Activated naive CD4-positive, alpha-beta T cell treated with anti-CD3 and anti-CD28 coated beads, Interleukin-2, amount 50 U/mL, for 24 hours (primary cell): ENCODE measurements around the gene ST7.
A peak's percentile ranks its signal among the peaks of the same experiment; 100 is the strongest.

Experiments
- H3K27ac Mint-ChIP-seq: one replicate; pipeline ENCODE4 v1.8.0; 2021; ENCODE audit warnings: mild to moderate bottlenecking, mixed read lengths
- H3K27me3 Mint-ChIP-seq: one replicate; pipeline ENCODE4 v1.8.0; 2021; ENCODE audit warnings: mixed read lengths
- H3K36me3 Mint-ChIP-seq: one replicate; pipeline ENCODE4 v1.8.0; 2021; ENCODE audit warnings: mixed read lengths
- H3K4me1 Mint-ChIP-seq: one replicate; pipeline ENCODE4 v1.8.0; 2021; ENCODE audit warnings: mixed read lengths
- H3K4me3 Mint-ChIP-seq: one replicate; pipeline ENCODE4 v1.8.0; 2021; ENCODE audit warnings: mild to moderate bottlenecking, mixed read lengths
- H3K9me3 Mint-ChIP-seq: one replicate; pipeline ENCODE4 v1.8.0; 2021; ENCODE audit warnings: mixed read lengths

Gene ST7

DNA sequence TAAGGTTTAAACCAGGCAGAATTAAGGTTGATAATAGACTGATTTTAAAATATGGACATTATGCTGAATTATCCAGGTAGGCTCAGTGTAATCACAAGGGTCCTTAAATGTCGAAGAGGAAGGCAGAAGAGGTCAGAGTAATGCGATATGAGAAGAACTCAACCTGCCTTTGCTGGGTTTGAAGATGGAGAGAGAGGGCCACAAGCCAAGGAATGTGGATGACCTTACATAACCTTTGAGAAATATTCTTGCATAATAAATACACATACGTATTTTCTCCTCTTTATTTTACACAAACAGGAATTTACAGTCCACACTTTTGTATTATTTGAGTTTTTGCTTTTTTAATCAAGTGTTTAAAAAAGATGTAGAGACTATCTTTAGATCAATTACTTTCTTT lies 88.5 kb downstream of the ST7 start:
- Mint-ChIP-seq H3K27ac (no peak overlapping the region), H3K27me3 (no peaks in the 10 kb centered on the region), H3K4me1 (peaks cover 3% of the 10 kb centered on the region), H3K9me3 (no peaks in the 10 kb centered on the region), H3K36me3 (no peaks in the 10 kb centered on the region), H3K4me3 (no peak overlapping the region)

DNA sequence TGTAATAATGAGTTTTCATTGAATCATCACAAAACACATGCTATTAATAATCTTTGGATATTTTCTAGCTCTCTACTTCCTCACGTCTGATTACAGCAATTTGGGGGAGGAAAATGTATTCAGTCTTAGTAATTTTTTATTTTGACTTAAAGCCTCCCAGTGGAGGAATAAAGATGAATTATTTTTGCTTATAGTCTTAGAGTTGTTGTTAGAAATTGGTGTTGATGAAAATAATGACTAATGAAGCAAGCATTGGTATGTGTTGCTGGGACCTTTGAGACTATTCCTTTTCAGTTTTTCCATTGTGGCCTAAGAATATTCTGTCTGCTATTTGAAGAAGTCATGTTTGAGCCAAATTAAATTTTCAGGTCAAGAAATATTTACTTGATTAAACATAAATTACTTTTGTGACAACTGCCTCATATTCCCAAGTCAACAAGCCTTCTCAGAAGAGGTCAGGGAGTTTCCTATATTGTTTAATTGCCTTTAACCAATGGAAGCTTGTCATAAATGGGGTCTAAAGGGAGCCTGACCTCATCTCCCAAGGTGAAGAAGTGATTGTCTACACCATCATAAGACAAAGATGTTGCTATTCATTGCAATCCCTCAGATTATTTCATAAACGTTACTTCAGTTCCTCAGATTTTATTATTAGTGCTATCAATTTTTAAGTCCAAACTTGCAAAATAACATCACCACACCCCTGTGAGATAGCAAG lies 90.0 kb downstream of the ST7 start:
- H3K4me3 Mint-ChIP-seq: no peak overlapping the region
- no peaks in the 10 kb centered on the region for H3K36me3 Mint-ChIP-seq
- no peak overlapping the region for H3K27ac Mint-ChIP-seq
- H3K9me3 Mint-ChIP-seq: no peaks in the 10 kb centered on the region
- H3K27me3 Mint-ChIP-seq: no peaks in the 10 kb centered on the region
- peaks cover 8% of the 10 kb centered on the region for H3K4me1 Mint-ChIP-seq

DNA sequence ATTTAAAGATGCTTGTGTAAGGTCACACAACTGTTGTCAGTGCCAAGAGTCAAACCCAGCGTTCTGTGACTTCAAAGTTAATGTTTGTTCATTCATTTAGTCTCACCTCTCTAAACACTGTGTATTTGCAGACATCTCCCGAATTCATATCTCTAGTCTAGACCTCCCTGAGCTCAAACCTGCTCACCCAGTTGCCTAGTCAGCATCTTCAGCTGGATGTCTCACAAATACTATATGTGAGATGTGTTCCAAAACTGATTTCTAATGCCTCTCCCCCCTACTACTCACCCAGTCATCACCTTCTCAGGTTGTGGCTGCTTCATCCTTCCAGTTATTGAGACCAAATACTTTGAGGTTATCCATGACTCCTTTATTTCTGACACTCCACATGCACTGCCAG lies 91.4 kb downstream of the ST7 start:
- no peaks in the 10 kb centered on the region for H3K9me3 Mint-ChIP-seq
- H3K27ac Mint-ChIP-seq: no peak overlapping the region
- H3K4me1 Mint-ChIP-seq: peaks cover 22% of the 10 kb centered on the region
- no peaks in the 10 kb centered on the region for H3K36me3 Mint-ChIP-seq
- H3K4me3 Mint-ChIP-seq: no peak overlapping the region
- H3K27me3 Mint-ChIP-seq: no peaks in the 10 kb centered on the region

DNA sequence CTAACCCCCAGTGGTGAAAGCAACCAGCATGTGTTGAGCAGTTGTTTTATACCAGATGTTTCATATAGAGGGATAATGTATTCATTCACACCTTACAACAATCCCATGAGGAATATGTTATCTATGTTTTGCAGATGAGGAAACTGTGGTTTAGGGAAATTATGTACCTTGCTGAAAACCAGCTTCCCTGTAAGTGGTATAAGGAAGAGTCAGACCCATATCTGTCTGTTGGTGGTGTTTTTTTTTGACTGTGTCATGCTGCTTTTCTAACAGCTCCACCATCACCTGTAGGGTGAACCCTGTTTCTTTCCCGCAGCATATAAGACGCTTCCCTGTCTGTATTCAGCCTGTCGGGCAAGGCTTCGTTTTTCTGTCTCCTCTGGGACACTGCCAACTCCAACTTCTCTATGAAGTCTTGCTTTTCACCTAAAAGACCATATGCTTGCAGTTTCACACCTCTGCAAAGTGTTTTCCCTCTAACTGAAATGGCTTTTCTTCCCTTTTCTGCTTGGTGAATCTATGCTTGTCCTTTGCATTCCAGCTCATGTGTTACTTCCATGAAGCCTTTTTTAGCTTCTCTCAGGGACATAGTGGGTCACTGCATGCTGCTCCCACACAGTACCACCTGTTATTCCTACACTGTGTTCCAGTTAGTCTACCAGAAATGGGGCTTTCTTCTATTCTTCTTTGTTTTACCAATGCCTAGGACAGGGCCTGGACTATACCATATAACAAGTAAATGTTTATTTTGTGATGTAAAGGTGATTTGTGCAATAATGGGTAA lies 92.8 kb downstream of the ST7 start:
- H3K4me3 Mint-ChIP-seq: no peak overlapping the region
- no peaks in the 10 kb centered on the region for H3K27me3 Mint-ChIP-seq
- no peak overlapping the region for H3K27ac Mint-ChIP-seq
- no peaks in the 10 kb centered on the region for H3K9me3 Mint-ChIP-seq
- H3K4me1 Mint-ChIP-seq: peaks cover 25% of the 10 kb centered on the region
- no peaks in the 10 kb centered on the region for H3K36me3 Mint-ChIP-seq

DNA sequence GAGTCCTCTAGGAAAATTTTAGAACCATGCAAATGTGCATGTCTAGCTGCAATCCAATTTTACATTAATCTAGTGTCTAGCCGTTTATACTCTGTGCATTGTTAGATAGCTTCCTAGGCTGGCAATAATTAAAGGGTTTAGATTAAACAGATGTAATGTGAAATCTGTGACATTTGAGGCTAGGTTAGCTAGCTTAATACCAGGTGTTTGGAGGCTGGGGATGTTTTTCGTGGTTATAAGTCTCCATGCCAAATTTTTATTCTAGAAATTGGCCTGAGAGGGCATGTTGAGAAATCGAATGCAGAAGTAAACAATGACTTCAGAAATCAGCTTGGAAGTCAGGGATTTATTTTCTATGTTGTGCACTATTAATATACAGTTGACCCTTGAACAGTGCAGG lies 94.2 kb downstream of the ST7 start:
- Mint-ChIP-seq H3K4me3 (no peak overlapping the region), H3K27me3 (no peaks in the 10 kb centered on the region), H3K4me1 (peaks cover 37% of the 10 kb centered on the region), H3K36me3 (no peaks in the 10 kb centered on the region), H3K27ac (no peak overlapping the region), H3K9me3 (no peaks in the 10 kb centered on the region)

DNA sequence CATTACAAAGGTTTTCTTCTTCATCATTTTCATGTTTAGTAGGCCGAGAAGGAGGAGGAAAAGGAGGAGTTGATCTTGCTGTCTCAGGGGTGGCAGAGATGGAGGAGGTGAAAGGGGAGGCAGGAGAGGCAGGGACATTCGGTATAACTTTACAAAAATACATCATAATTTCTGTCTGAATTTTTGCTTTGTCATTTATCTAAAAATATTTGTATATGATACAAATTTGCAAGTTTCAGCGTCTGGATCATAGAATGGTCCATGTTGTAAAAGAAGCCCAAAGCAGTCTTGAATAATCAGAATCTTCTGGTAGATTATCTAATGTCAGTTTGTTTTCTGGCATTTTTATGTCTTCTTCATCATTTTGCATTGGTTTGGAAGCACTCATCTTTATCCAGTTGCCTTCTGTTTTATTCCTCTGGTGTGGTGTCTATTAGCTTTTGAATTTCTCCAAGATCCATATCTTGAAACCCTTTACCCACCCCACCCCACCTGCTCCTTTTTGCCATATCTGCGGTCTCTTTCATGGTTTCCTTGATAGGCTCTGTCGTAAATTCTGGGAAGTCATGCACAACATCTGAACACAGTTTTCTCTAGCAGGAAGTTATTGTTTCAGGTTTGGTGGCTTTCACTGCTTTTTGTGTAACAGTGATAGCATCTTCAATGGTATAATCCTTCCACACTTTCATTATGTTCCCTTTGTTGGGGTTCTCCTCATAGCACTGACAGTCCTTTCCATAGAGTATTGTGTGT lies 95.0 kb downstream of the ST7 start:
- Mint-ChIP-seq H3K4me3 (peak overlapping the region; percentile 37), H3K27ac (no peak overlapping the region), H3K9me3 (no peaks in the 10 kb centered on the region)

DNA sequence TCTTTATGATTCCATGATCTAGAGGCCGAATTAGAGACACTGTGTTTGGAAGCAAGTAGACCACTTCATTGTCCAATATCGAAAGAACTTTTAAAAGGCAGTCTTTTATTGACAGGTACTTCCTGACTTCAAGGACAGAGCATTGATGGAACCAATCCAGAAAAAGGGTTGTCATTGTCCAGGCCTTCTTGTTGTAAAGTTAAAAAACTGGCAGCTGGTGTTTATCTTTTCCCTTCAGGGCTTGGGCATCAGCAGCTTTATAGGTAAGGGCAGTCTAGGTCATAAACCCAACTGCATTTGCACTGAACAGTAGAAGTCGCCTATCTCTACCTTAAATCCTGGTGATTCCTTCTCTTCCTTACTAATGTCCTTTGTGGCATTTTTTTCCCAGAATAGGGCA lies 95.6 kb downstream of the ST7 start:
- Mint-ChIP-seq H3K4me3 (peak overlapping the region; percentile 59), H3K9me3 (no peaks in the 10 kb centered on the region), H3K4me1 (peaks cover 37% of the 10 kb centered on the region), H3K27ac (no peak overlapping the region), H3K27me3 (no peaks in the 10 kb centered on the region), H3K36me3 (no peaks in the 10 kb centered on the region)

More for the DNA sequence above, 95.0 kb downstream of the ST7 start:
- no peaks in the 10 kb centered on the region for H3K36me3 Mint-ChIP-seq
- H3K27me3 Mint-ChIP-seq: no peaks in the 10 kb centered on the region
- peaks cover 37% of the 10 kb centered on the region for H3K4me1 Mint-ChIP-seq

DNA sequence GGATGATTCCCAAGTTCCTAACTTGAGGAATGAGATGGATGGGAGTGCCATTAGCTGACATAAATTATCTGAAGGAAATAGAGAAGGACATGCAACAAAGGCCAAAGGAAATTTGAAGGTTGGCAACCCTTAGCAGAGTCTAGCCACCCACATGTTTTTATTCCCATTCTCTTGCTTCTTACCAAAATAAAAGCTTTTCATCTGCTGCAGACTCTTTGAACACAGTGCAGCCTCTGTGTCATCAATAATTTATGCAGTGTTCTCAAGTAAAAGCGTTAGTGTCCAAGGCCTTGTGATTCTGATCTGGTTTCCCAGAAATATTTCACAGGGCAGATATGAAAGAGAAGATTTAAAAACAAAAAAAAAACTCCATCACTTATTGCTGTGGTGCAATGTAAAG lies 98.5 kb downstream of the ST7 start:
- H3K4me1 Mint-ChIP-seq: peaks cover 34% of the 10 kb centered on the region
- no peaks in the 10 kb centered on the region for H3K27me3 Mint-ChIP-seq
- no peak overlapping the region for H3K4me3 Mint-ChIP-seq
- H3K27ac Mint-ChIP-seq: no peak overlapping the region
- no peaks in the 10 kb centered on the region for H3K36me3 Mint-ChIP-seq
- no peaks in the 10 kb centered on the region for H3K9me3 Mint-ChIP-seq

DNA sequence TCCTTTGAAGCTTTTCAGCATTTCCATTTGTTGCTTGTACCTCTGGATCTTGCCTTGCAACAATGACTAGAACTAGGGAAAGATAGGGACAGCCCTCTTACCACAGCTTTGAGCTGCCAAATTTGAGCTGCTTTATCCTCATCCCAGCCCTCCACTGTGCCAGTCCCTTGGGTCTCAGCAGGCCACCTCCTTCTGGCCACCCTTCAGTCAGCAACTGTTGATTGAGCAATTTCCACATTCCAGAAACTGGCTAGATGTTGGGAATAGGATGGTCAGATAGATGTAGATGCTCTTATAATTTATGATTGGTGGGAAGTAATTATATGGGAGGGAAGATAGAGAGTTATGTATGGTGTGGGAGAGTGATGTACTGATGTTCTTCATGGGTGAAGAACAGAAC lies 100.1 kb downstream of the ST7 start:
- Mint-ChIP-seq H3K4me3 (no peak overlapping the region), H3K4me1 (peaks cover 26% of the 10 kb centered on the region), H3K27ac (no peak overlapping the region), H3K9me3 (no peaks in the 10 kb centered on the region), H3K27me3 (no peaks in the 10 kb centered on the region), H3K36me3 (no peaks in the 10 kb centered on the region)

DNA sequence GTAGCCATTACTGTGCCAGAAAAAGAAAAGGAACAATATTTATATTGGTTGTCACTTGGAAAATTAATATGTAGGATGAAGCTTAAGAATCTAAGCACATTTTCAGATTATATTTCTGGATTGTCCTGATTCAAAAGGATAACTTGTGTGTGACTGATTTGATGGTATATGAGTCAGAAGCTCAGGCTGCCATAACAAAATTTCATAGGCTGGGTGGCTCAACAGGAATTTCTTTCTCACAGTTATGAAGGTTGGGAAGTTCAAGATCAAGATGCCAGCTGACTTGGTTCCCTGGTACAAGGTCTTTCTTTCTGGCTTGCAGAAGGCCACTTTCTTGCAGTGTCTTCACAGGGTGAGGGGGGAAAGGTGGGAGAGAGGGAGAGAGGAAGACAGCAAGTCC lies 108.5 kb downstream of the ST7 start:
- Mint-ChIP-seq H3K4me3 (no peak overlapping the region), H3K27ac (no peak overlapping the region), H3K4me1 (peaks cover under 1% of the 10 kb centered on the region), H3K36me3 (peaks cover 1% of the 10 kb centered on the region), H3K27me3 (no peaks in the 10 kb centered on the region), H3K9me3 (no peaks in the 10 kb centered on the region)

DNA sequence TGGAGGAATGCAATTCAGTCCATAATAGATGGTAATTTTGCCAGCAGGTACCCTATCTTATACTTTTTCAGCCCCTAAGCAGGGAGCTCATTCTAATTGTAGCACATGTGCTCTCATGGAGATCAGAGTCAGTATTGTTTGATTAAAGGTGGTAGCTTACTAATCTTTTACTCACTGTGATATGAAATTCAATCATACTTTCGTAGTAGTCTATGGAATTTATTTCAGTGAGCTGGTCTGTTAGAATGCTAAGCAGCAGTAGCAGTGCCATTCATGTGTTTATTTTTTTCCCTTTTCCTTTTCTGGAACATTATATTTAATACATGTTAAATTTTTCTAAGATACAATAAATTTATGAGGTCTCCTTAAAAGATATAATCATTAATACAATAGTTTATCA lies 109.0 kb downstream of the ST7 start:
- peaks cover 6% of the 10 kb centered on the region for H3K4me1 Mint-ChIP-seq
- H3K36me3 Mint-ChIP-seq: peaks cover 1% of the 10 kb centered on the region
- H3K9me3 Mint-ChIP-seq: no peaks in the 10 kb centered on the region
- no peaks in the 10 kb centered on the region for H3K27me3 Mint-ChIP-seq
- no peak overlapping the region for H3K4me3 Mint-ChIP-seq
- H3K27ac Mint-ChIP-seq: no peak overlapping the region

DNA sequence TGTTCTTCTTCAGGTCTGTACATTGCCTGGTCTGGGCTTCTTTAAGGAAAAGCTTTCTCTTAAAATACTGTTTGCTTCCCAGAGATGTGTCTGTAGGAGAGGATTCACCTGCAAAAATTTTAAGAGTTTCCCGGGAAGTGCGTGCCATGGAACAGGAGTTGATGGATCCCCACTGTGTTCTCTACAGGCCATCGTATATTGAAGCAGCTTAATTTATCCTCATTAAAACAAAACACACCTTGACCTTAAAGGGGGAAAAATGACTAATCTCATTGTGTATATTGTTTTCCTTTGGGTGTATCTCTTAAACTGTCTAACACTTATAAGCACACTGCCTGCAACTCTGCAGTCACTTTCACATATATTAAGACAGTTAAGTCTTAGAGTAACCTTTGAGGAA lies 111.4 kb downstream of the ST7 start:
- no peaks in the 10 kb centered on the region for H3K9me3 Mint-ChIP-seq
- peaks cover 25% of the 10 kb centered on the region for H3K4me1 Mint-ChIP-seq
- H3K27me3 Mint-ChIP-seq: no peaks in the 10 kb centered on the region
- H3K27ac Mint-ChIP-seq: no peak overlapping the region
- no peaks in the 10 kb centered on the region for H3K36me3 Mint-ChIP-seq
- H3K4me3 Mint-ChIP-seq: no peak overlapping the region

DNA sequence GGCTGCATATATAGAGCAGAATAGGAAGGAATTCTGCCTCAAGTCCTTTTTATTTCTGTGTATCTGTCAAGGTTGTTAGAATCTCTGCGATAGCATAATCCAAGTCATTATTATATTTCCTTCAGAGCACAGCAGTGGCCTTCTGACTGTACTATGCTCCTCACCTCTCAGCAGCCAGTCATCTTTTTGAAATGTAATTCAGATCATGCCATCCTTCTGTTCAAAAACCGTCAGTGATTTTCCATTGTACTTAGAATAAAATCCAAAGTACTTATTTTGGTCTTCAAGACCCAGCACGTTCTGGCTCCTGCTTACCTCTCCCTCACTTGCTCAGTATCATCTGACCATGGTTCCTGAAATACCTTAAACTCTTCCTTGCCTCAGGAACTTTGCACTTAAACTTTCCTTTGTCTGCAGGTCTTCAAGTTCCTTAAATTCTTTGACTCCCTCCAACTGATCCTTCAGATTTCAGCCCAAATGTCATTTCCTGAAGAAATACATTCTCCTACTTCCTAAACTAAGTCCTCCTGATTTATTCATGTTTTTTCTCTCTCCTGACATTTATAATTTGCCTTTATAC lies 112.4 kb downstream of the ST7 start:
- no peaks in the 10 kb centered on the region for H3K9me3 Mint-ChIP-seq
- H3K36me3 Mint-ChIP-seq: no peaks in the 10 kb centered on the region
- H3K27ac Mint-ChIP-seq: no peak overlapping the region
- no peak overlapping the region for H3K4me3 Mint-ChIP-seq
- peaks cover 25% of the 10 kb centered on the region for H3K4me1 Mint-ChIP-seq
- no peaks in the 10 kb centered on the region for H3K27me3 Mint-ChIP-seq

DNA sequence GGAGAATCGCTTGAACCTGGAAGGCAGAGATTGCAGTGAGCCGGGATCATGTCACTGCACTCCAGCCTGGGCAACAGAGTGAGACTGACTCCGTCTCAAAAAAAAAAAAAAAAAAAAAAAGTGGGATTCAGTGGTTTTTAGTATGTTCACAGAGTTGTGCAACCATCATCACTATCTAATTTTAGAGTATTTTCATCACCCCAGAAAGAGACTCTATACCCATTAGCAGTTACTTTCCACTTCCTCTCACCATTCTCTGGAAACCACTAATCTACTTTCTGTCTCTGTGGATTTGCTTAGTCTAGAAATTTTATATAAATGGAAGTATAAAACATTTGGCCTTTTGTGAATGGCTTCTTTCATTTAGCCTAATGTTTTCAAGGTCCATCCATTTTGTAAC lies 113.4 kb downstream of the ST7 start:
- Mint-ChIP-seq H3K27ac (no peak overlapping the region), H3K9me3 (no peaks in the 10 kb centered on the region), H3K36me3 (no peaks in the 10 kb centered on the region), H3K4me1 (peaks cover 25% of the 10 kb centered on the region), H3K4me3 (no peak overlapping the region), H3K27me3 (no peaks in the 10 kb centered on the region)

DNA sequence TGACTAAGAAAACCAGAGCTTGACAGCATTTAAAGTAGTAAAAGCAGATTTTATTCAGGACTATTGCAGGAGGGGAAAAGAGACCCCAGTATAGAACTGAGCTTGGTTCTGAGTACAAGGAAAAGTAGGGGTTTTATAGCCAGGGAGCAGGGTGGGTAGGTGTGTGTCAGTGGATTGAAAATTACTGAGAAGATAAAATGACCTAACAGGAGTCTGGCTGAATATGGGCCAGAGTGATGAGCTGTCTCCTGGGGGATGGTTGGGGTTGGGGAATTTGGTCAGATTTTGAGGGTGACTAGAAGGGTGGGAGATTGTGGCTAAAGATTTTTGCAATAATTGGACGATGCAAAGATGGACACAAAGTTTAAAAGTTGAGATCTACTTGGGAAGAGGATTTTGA lies 114.0 kb downstream of the ST7 start:
- H3K9me3 Mint-ChIP-seq: no peaks in the 10 kb centered on the region
- H3K27ac Mint-ChIP-seq: no peak overlapping the region
- no peaks in the 10 kb centered on the region for H3K36me3 Mint-ChIP-seq
- H3K4me3 Mint-ChIP-seq: no peak overlapping the region
- no peaks in the 10 kb centered on the region for H3K27me3 Mint-ChIP-seq
- H3K4me1 Mint-ChIP-seq: peaks cover 25% of the 10 kb centered on the region
